Breast epithelium (tissue), 4 donors: ENCODE measurements around the gene LMCD1. TPM values are rescaled to one million over a fixed set of nuclear protein-coding genes. Genes with fewer than 3 reads are reported as not detected.

Experiments used
- DNase-seq, 2 donors: peaks; one replicate each; pipeline ENCODE4 v3.0.0-alpha.2; 2019; ENCODE audit warnings: low spot score in 2 of 2
- H3K27ac ChIP-seq, 2 donors: fragments of 200-600 bp; sonication (generic) in 1 of 2; one replicate each; pipeline ENCODE4 v1.5.1; 2016 to 2019; ENCODE audit warnings: mild to moderate bottlenecking in 1 of 2
- H3K27me3 ChIP-seq, 2 donors: fragments of 200-600 bp; sonication (generic) in 1 of 2; one replicate each; pipeline versions ENCODE4 v1.5.1 to v1.6.0; 2017 to 2019; ENCODE audit warnings: control low read depth in 1 of 2, mild to moderate bottlenecking in 1 of 2
- H3K36me3 ChIP-seq: fragments of 200-600 bp; one replicate; pipeline ENCODE4 v1.5.1; 2019
- H3K4me1 ChIP-seq, 2 donors: fragments of 200-600 bp; sonication (generic); one replicate each; pipeline ENCODE4 v1.5.1; 2016 to 2019; ENCODE audit warnings: control low read depth in 1 of 2
- H3K4me3 ChIP-seq, 3 donors: fragments of 200-600 bp; sonication (generic); 1 replicate in 2 of 3; 2 replicates in 1 of 3; pipeline ENCODE4 v1.5.1; 2016 to 2019; ENCODE audit warnings: mild to moderate bottlenecking in 3 of 3, moderate library complexity in 2 of 3
- H3K9me3 ChIP-seq, 2 donors: fragments of 200-600 bp; sonication (generic) in 1 of 2; one replicate each; pipeline ENCODE4 v1.5.1; 2016 to 2019; ENCODE audit warnings: control low read depth in 1 of 2
- CTCF ChIP-seq, 3 donors: fragments of 450-650 bp; IDR thresholded peaks; one replicate each; pipeline ENCODE4 v1.5.1; 2016 to 2017; ENCODE audit warnings: antibody characterized with exemption in 3 of 3, mild to moderate bottlenecking in 3 of 3, moderate library complexity in 3 of 3
- POLR2A ChIP-seq: fragments of 450-650 bp; IDR thresholded peaks from one replicate; pipeline ENCODE4 v1.6.1; 2016; ENCODE audit warnings: antibody characterized with exemption, mild to moderate bottlenecking, moderate library complexity
- POLR2AphosphoS5 ChIP-seq, 3 donors: sonication (generic); formaldehyde crosslinking; IDR thresholded peaks; one replicate each; pipeline ENCODE4 v1.6.1; 2017; ENCODE audit warnings: antibody characterized with exemption in 3 of 3
- intact Hi-C: fragments of 100-400 bp; cut with DNase I; formaldehyde crosslinking; loops from one replicate; pipeline ENCODE4 v1.15.1; 2023; ENCODE audit warnings: low total_unique reads
- total RNA-seq, 3 donors: library from RNA; depleted of rRNA; stranded (reverse); fragments of >200 nt; gene quantifications; one replicate each; pipeline ENCODE4 v1.1.0, GENCODE V29; 2016

The LMCD1 gene
- total RNA-seq, 3 donors from 2014 or later = 53.0 to 228 (median 105) TPM

GRCh38 chr3:8518138-8518537 lies 16.5 kb downstream of the LMCD1 start:
- H3K9me3 ChIP-seq = no peaks in the 10 kb centered on the region
- intact Hi-C loops = no loop called here
- no peaks in the 10 kb centered on the region for H3K4me1 ChIP-seq
- no peak for DNase-seq
- no peak overlapping the region for H3K4me3 ChIP-seq
- no peak overlapping the region for H3K27ac ChIP-seq
- no peaks in the 10 kb centered on the region for H3K36me3 ChIP-seq
- H3K27me3 ChIP-seq = no peaks in the 10 kb centered on the region
- no peak for TF ChIP-seq CTCF (IDR thresholded peaks at IDR 0.05)

GRCh38 chr3:8519156-8519555 lies 17.5 kb downstream of the LMCD1 start:
- no peak overlapping the region for H3K27ac ChIP-seq
- no peaks in the 10 kb centered on the region for H3K4me1 ChIP-seq
- no peak for TF ChIP-seq POLR2A
- TF ChIP-seq POLR2AphosphoS5 (IDR thresholded peaks at IDR 0.05) = no peak
- TF ChIP-seq CTCF (IDR thresholded peaks at IDR 0.05) = no peak
- no peaks in the 10 kb centered on the region for H3K36me3 ChIP-seq
- H3K4me3 ChIP-seq = no peak overlapping the region
- H3K27me3 ChIP-seq = no peaks in the 10 kb centered on the region
- no peak for DNase-seq
- intact Hi-C loops = no loop called here
- no peaks in the 10 kb centered on the region for H3K9me3 ChIP-seq

GRCh38 chr3:8519774-8520448 lies 18.3 kb downstream of the LMCD1 start:
- Histone ChIP-seq H3K4me3 (no peak overlapping the region), H3K9me3 (no peaks in the 10 kb centered on the region), H3K36me3 (no peaks in the 10 kb centered on the region), H3K27ac (no peak overlapping the region), H3K27me3 (no peaks in the 10 kb centered on the region), H3K4me1 (no peaks in the 10 kb centered on the region)
- no peak for TF ChIP-seq POLR2A
- no peak for TF ChIP-seq CTCF (IDR thresholded peaks at IDR 0.05)
- no peak for TF ChIP-seq POLR2AphosphoS5 (IDR thresholded peaks at IDR 0.05)
- intact Hi-C loops = no loop called here
- DNase-seq = no peak

- H3K4me1 ChIP-seq = no peaks in the 10 kb centered on the region
- H3K4me3 ChIP-seq = no peak overlapping the region
- no peaks in the 10 kb centered on the region for H3K27me3 ChIP-seq
- H3K27ac ChIP-seq = no peak overlapping the region
- TF ChIP-seq POLR2AphosphoS5 (IDR thresholded peaks at IDR 0.05) = no peak
- no peak for TF ChIP-seq CTCF (IDR thresholded peaks at IDR 0.05)
- no peak for TF ChIP-seq POLR2A
- H3K9me3 ChIP-seq = no peaks in the 10 kb centered on the region
- intact Hi-C loops = no loop called here
- no peaks in the 10 kb centered on the region for H3K36me3 ChIP-seq
- no peak for DNase-seq
Observed at GRCh38 chr3:8520816-8521403, 19.3 kb downstream of the LMCD1 start.

GRCh38 chr3:8523041-8523440 lies 21.4 kb downstream of the LMCD1 start:
- H3K4me1 ChIP-seq = no peaks in the 10 kb centered on the region
- intact Hi-C loops = no loop called here
- DNase-seq = no peak
- no peaks in the 10 kb centered on the region for H3K27me3 ChIP-seq
- no peaks in the 10 kb centered on the region for H3K9me3 ChIP-seq
- H3K4me3 ChIP-seq = no peak overlapping the region
- H3K36me3 ChIP-seq = no peaks in the 10 kb centered on the region
- no peak overlapping the region for H3K27ac ChIP-seq
- no peak for TF ChIP-seq POLR2A
- no peak for TF ChIP-seq CTCF (IDR thresholded peaks at IDR 0.05)
- no peak for TF ChIP-seq POLR2AphosphoS5 (IDR thresholded peaks at IDR 0.05)
